K562 (cell line): ENCODE results near the gene TEP1. TPM values are rescaled to one million over a fixed set of nuclear protein-coding genes. Genes with fewer than 3 reads are reported as not detected.

Experiments used
- ATAC-seq: fragments of 200-7000 bp; cut with Tn5 transposase; 3 replicates; pipeline ENCODE4 v1.9.1; 2020; ENCODE audit warnings: moderate library complexity
- BruUV-seq: library from RNA; stranded (reverse); fragments of 400-500 nt; replicated peaks from 2 replicates; lab custom pipeline; 2021; lab: Mats Ljungman, UMichigan
- CTCF ChIA-PET: fragments of 300-600 bp; formaldehyde crosslinking; extraction: SDS; loops from one replicate; lab custom pipeline; 2021; ENCODE audit warnings: low intra/inter-chr PET ratio; lab: Yijun Ruan, JAX
- POLR2A ChIA-PET: fragments of 300-600, 350-650 bp; sonication (Branson Sonifier 250); formaldehyde crosslinking; extraction: SDS; loops from one replicate; lab custom pipeline; 2021; ENCODE audit warnings: antibody characterized with exemption, inconsistent platforms; lab: Yijun Ruan, JAX
- DNase-seq, 4 experiments: peaks; one replicate each; pipeline versions ENCODE4 v3.0.0 to v3.0.0-alpha.2; 2011 to 2018; ENCODE audit warnings: low spot score in 3 of 4, mixed read lengths in 3 of 4; ENCODE audit errors: extremely low read depth in 1 of 4
- FAIRE-seq: peaks from 2 replicates; lab custom pipeline; 2011; peaks lifted over from hg19 to GRCh38; lab: Jason Lieb, UNC
- H2AFZ ChIP-seq: 2 replicates; pipeline ENCODE4 v1.6.0; 2011; ENCODE audit warnings: low read depth, low read length, control low read depth, inconsistent platforms
- H3K27ac ChIP-seq: fragments of 200-600 bp; 3 replicates; pipeline ENCODE4 v1.8.0; 2011; ENCODE audit warnings: low read depth, mild to moderate bottlenecking, control low read depth, inconsistent platforms, low read length, moderate library complexity, mixed read lengths; ENCODE audit errors: extremely low read depth
- H3K27me3 ChIP-seq, 2 experiments: fragments of 300-600 bp in 1 of 2; 2 replicates in 1 of 2; 3 replicates in 1 of 2; pipeline versions ENCODE4 v1.6.0 to v1.8.0; 2011; ENCODE audit warnings: inconsistent platforms in 2 of 2, low read length in 2 of 2, mild to moderate bottlenecking in 1 of 2, mixed read lengths in 1 of 2, moderate library complexity in 1 of 2; ENCODE audit not compliant: control insufficient read depth in 2 of 2, insufficient read depth in 2 of 2
- H3K36me3 ChIP-seq: fragments of 300-600 bp; 3 replicates; pipeline ENCODE4 v1.8.0; 2011; ENCODE audit warnings: mild to moderate bottlenecking, low read length, inconsistent platforms; ENCODE audit not compliant: control insufficient read depth, insufficient read depth
- H3K4me1 ChIP-seq, 2 experiments: fragments of 200-600 bp in 1 of 2; replicated peaks in 1 of 2; 2 replicates in 1 of 2; 3 replicates in 1 of 2; pipeline versions ENCODE4 v1.5.1 to v1.8.0; 2011; ENCODE audit warnings: inconsistent platforms in 2 of 2, low read length in 2 of 2, mild to moderate bottlenecking in 1 of 2, mixed read lengths in 1 of 2, moderate library complexity in 1 of 2; ENCODE audit not compliant: control insufficient read depth in 2 of 2, insufficient read depth in 2 of 2
- H3K4me2 ChIP-seq: 2 replicates; pipeline ENCODE4 v1.6.1; 2011; ENCODE audit warnings: low read length, control low read depth, inconsistent platforms, mixed read lengths; ENCODE audit not compliant: insufficient read depth
- H3K4me3 ChIP-seq: fragments of 200-600 bp; sonication (generic), shearing (Covaris generic); 2 replicates; pipeline ENCODE4 v1.5.1; 2016; ENCODE audit warnings: control low read depth, inconsistent platforms
- H3K79me2 ChIP-seq: fragments of 200-600 bp; 3 replicates; pipeline ENCODE4 v1.8.0; 2011; ENCODE audit warnings: low read length, inconsistent platforms; ENCODE audit not compliant: control insufficient read depth, insufficient read depth
- H3K9ac ChIP-seq, 2 experiments: 2 replicates each; pipeline versions ENCODE4 v1.6.0 to v1.6.1; 2011; ENCODE audit warnings: low read depth in 2 of 2, low read length in 2 of 2, control low read depth in 1 of 2, inconsistent platforms in 1 of 2, mild to moderate bottlenecking in 1 of 2, mixed read lengths in 1 of 2; ENCODE audit not compliant: insufficient read depth in 1 of 2
- H3K9me1 ChIP-seq: one replicate; pipeline ENCODE4 v1.6.0; 2011; ENCODE audit warnings: inconsistent platforms, mild to moderate bottlenecking, low read length, moderate library complexity; ENCODE audit not compliant: control insufficient read depth, insufficient read depth
- H3K9me3 ChIP-seq: replicated peaks from 2 replicates; pipeline ENCODE4 v1.5.1; 2011; ENCODE audit warnings: low read depth, low read length, inconsistent platforms; ENCODE audit not compliant: control insufficient read depth, insufficient read depth
- H4K20me1 ChIP-seq: replicated peaks from 2 replicates; pipeline ENCODE4 v1.6.1; 2011; ENCODE audit warnings: low read length, inconsistent platforms, mixed read lengths; ENCODE audit not compliant: control insufficient read depth, insufficient read depth
- CHD2 ChIP-seq: IDR thresholded peaks from 2 replicates; pipeline ENCODE4 v1.6.1; 2011; ENCODE audit warnings: low read depth, low read length
- EP300 ChIP-seq: IDR thresholded peaks from 2 replicates; pipeline ENCODE4 v1.6.1; 2012; ENCODE audit warnings: low read length, improper control_type of control experiment
- KLF13 ChIP-seq: fragments of 450-650 bp; IDR thresholded peaks from 2 replicates; pipeline ENCODE4 v1.6.1; 2016; ENCODE audit warnings: missing genetic modification characterization, low read depth, mild to moderate bottlenecking, missing compliant biosample characterization, moderate library complexity, borderline replicate concordance
- L3MBTL2 ChIP-seq: fragments of 450-650 bp; IDR thresholded peaks from 2 replicates; pipeline ENCODE4 v1.6.1; 2016; ENCODE audit warnings: mild to moderate bottlenecking, moderate library complexity
- LCOR ChIP-seq: sonication (generic); formaldehyde crosslinking; IDR thresholded peaks from 2 replicates; pipeline ENCODE4 v1.8.0; 2022; ENCODE audit warnings: mild to moderate bottlenecking, missing genetic modification reagents
- MCM5 ChIP-seq: fragments of 450-650 bp; IDR thresholded peaks from 2 replicates; pipeline ENCODE4 v1.6.1; 2016; ENCODE audit warnings: low read depth
- NCOR1 ChIP-seq: fragments of 450-650 bp; IDR thresholded peaks from 2 replicates; pipeline ENCODE4 v1.6.1; 2016; ENCODE audit warnings: mild to moderate bottlenecking, moderate library complexity
- NFYB ChIP-seq: IDR thresholded peaks from 2 replicates; pipeline ENCODE4 v1.6.1; 2011; ENCODE audit warnings: mild to moderate bottlenecking, moderate library complexity; ENCODE audit not compliant: insufficient read length; ENCODE audit errors: extremely low read depth
- NONO ChIP-seq, 2 experiments: fragments of 200-400 bp in 1 of 2; fragments of 450-650 bp in 1 of 2; formaldehyde crosslinking in 1 of 2; IDR thresholded peaks; 2 replicates each; pipeline ENCODE4 v1.6.1; 2017; ENCODE audit warnings: low read depth in 2 of 2, mild to moderate bottlenecking in 2 of 2, moderate library complexity in 2 of 2, low read length in 1 of 2
- PHB2 ChIP-seq: fragments of 450-650 bp; IDR thresholded peaks from 2 replicates; pipeline ENCODE4 v1.6.1; 2017; ENCODE audit warnings: low read depth
- RAD21 ChIP-seq, 2 experiments: fragments of 250-450 bp in 1 of 2; fragments of 450-650 bp in 1 of 2; sonication (Bioruptor Pico) in 1 of 2; formaldehyde crosslinking in 1 of 2; IDR thresholded peaks in 1 of 2; conservative IDR thresholded peaks in 1 of 2; 2 replicates each; pipeline versions ENCODE4 v1.4.0 to v1.8.0; 2020 to 2022; ENCODE audit warnings: mild to moderate bottlenecking in 2 of 2, moderate library complexity in 1 of 2
- TEAD1 ChIP-seq, 2 experiments: fragments of 450-650 bp in 1 of 2; sonication (generic) in 1 of 2; formaldehyde crosslinking; IDR thresholded peaks; 2 replicates each; pipeline versions ENCODE4 v1.4.0 to v1.8.0; 2020 to 2022; ENCODE audit warnings: mild to moderate bottlenecking in 2 of 2, missing genetic modification reagents in 1 of 2
- ZFPM2 ChIP-seq: fragments of 250-450 bp; sonication (Bioruptor Pico); IDR thresholded peaks from 2 replicates; pipeline ENCODE4 v1.5.1; 2022; ENCODE audit warnings: mild to moderate bottlenecking
- ZNF146 ChIP-seq: IDR thresholded peaks from one replicate; pipeline ENCODE4 v1.6.1; 2018; ENCODE audit warnings: missing compliant biosample characterization; ENCODE audit not compliant: unreplicated experiment
- ZNF408 ChIP-seq: fragments of 250-450 bp; sonication (Bioruptor Pico); IDR thresholded peaks from 2 replicates; pipeline ENCODE4 v1.4.0; 2020; ENCODE audit warnings: low read depth, mild to moderate bottlenecking, moderate library complexity
- WGBS: fragments of 100-300 bp; shearing (Covaris generic); methylation state at CpG from one replicate; pipeline ENCODE4 v1.1.6; 2016; ENCODE audit warnings: low coverage, mixed read lengths; ENCODE audit not compliant: insufficient coverage; ENCODE audit errors: missing lambda C conversion rate; 5-methylcytosine and 5-hydroxymethylcytosine counted together
- in situ Hi-C: fragments of 300-500 bp; cut with MboI; formaldehyde crosslinking; loops from 4 replicates; pipeline ENCODE4 v1.15.0; 2018; ENCODE audit warnings: inconsistent platforms, mixed read lengths
- intact Hi-C: fragments of 100-400 bp; cut with micrococcal nuclease; formaldehyde crosslinking; loops from 2 replicates; pipeline ENCODE4 v1.14.2; 2022
- polyA plus RNA-seq, 8 experiments: library from polyadenylated mRNA; depleted of rRNA in 4 of 8; stranded (reverse) in 5 of 8; unstranded in 3 of 8; fragments of >200 nt; fragmentation: Nextera tagmentation in 2 of 8; fragmentation: Illumina TruSeq in 1 of 8; extraction: Ambion mirVana in 2 of 8; extraction: Trizol in 1 of 8; gene quantifications; 2 replicates each; pipeline versions ENCODE4 v1.2.1 to v1.2.3, GENCODE V29; 2011 to 2014; ENCODE audit warnings: inconsistent platforms in 1 of 8, missing spikeins in 1 of 8
- total RNA-seq, 7 experiments: library from RNA; depleted of rRNA in 6 of 7; stranded (reverse); fragments of >200 nt in 6 of 7; fragmentation: Illumina TruSeq in 2 of 7; extraction: Trizol in 2 of 7; gene quantifications; 2 replicates each; pipeline versions ENCODE4 v1.2.1 to v1.2.3, GENCODE V29; 2011 to 2021; ENCODE audit warnings: low replicate concordance in 1 of 7
- TF ChIP-seq, protein P1 (sequence below): sonication (generic); formaldehyde crosslinking; IDR thresholded peaks from 2 replicates; pipeline ENCODE4 v1.5.0; 2020; ENCODE audit warnings: missing genetic modification reagents
- TF ChIP-seq, protein P2 (sequence below): sonication (generic); formaldehyde crosslinking; IDR thresholded peaks from 2 replicates; pipeline ENCODE4 v1.8.0; 2022; ENCODE audit warnings: mild to moderate bottlenecking, low read depth, missing genetic modification reagents
- TF ChIP-seq, protein P3 (sequence below): sonication (generic); formaldehyde crosslinking; IDR thresholded peaks from 2 replicates; pipeline ENCODE4 v1.8.0; 2022; ENCODE audit warnings: mild to moderate bottlenecking, missing genetic modification reagents

TEP1 gene
- total and polyA plus RNA-seq, 9 of the 15 experiments (the other 6 are each of a cell fraction or from before 2014, with no cell fraction given): 1.0 to 12.2 (median 7.1) TPM

DNA sequence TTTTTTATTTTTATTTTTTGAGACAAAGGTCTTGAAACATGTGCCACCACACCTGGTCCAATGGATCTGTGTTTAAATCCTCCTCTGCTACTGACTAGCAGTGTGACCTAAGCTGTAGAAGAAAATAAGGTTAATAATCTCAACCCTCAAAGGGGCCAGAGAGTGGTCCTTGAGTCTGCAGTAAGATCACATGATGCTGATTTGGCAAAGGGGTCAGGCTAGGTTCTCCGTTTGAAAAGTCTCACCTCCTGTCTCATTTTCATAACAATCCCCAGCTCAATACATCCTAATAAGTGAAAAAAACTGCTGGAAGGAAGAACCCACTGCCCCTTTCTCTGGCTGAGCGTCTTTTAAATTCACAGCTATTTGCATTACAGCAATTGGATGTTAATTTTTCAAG is 8.0 kb upstream of the TEP1 start (continued):
- TF ChIP-seq, protein P1, sequence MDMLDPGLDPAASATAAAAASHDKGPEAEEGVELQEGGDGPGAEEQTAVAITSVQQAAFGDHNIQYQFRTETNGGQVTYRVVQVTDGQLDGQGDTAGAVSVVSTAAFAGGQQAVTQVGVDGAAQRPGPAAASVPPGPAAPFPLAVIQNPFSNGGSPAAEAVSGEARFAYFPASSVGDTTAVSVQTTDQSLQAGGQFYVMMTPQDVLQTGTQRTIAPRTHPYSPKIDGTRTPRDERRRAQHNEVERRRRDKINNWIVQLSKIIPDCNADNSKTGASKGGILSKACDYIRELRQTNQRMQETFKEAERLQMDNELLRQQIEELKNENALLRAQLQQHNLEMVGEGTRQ (CRISPR knock-in tag): no peak
- TF ChIP-seq L3MBTL2 (no peak), ZFPM2 (no peak)
- TF ChIP-seq, protein P2, sequence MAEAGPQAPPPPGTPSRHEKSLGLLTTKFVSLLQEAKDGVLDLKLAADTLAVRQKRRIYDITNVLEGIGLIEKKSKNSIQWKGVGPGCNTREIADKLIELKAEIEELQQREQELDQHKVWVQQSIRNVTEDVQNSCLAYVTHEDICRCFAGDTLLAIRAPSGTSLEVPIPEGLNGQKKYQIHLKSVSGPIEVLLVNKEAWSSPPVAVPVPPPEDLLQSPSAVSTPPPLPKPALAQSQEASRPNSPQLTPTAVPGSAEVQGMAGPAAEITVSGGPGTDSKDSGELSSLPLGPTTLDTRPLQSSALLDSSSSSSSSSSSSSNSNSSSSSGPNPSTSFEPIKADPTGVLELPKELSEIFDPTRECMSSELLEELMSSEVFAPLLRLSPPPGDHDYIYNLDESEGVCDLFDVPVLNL (CRISPR knock-in tag): no peak
- TF ChIP-seq, all 486 proteins: peak for 0

DNA sequence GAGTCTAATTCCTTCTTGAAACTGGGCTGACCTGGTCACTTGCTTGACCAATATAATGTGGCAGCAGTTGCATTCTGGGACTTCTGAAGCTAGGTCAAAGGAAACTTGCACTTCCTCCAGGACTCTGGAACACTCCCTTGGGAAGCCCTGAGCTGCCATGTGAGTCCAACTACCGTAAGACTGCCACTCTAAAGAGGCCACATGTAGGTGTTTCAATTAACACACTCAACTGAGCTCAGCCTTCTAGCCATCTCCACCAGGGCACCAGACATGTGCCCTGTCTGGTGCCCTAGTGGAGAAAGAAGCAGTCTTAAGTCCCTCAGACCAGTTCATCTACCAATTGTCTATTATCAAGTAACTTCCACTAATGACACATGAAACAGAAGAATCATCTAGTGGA is 6.1 kb upstream of the TEP1 start:
- Histone ChIP-seq H3K9me3 (no peaks in the 10 kb centered on the region), H3K4me2 (no peak overlapping the region), H3K9ac (no peak overlapping the region), H4K20me1 (no peaks in the 10 kb centered on the region), H3K4me1 (peaks cover 0 to 8% of the 10 kb centered on the region in 2 experiments; a peak in 3 of 5 replicates), H2AFZ (no peak overlapping the region), H3K27me3 (no peaks in the 10 kb centered on the region), H3K36me3 (no peaks in the 10 kb centered on the region), H3K27ac (no peak overlapping the region), H3K4me3 (no peak overlapping the region), H3K9me1 (no peaks in the 10 kb centered on the region), H3K79me2 (no peaks in the 10 kb centered on the region)
- CTCF ChIA-PET: no interaction called here
- intact Hi-C loops (no loop called here), in situ Hi-C loops (loop anchor here (10.0 kb wide), 1 partner anchor 185 kb away; no protein-coding TSS in a partner anchor)
- BruUV-seq: no TSS peak
- ATAC-seq: no peak
- POLR2A ChIA-PET: no interaction called here
- no peak for DNase-seq
- WGBS: 40% methylated on average over 1 of the region's 1 CpG
- FAIRE-seq: no peak
- no peak for TF ChIP-seq TEAD1 (CRISPR knock-in tag; IDR thresholded peaks at IDR 0.05)
- TF ChIP-seq MCM5: no peak
- no peak for TF ChIP-seq RAD21 (CRISPR knock-in tag; conservative IDR thresholded peaks at IDR 0.05 in 1 of 2, IDR thresholded peaks at IDR 0.05 in 1 of 2)
- no peak for TF ChIP-seq ZNF146 (CRISPR knock-in tag)
- TF ChIP-seq KLF13 (tag): no peak
- TF ChIP-seq EP300: no peak
- TF ChIP-seq, protein P3, sequence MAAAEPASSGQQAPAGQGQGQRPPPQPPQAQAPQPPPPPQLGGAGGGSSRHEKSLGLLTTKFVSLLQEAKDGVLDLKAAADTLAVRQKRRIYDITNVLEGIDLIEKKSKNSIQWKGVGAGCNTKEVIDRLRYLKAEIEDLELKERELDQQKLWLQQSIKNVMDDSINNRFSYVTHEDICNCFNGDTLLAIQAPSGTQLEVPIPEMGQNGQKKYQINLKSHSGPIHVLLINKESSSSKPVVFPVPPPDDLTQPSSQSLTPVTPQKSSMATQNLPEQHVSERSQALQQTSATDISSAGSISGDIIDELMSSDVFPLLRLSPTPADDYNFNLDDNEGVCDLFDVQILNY (CRISPR knock-in tag): no peak
- no peak for TF ChIP-seq NFYB
- no peak for TF ChIP-seq ZNF408 (CRISPR knock-in tag)
- no peak for TF ChIP-seq NONO (IDR thresholded peaks at IDR 0.05; ENCODE audit: low read depth in 2 of 2, low read length in 1 of 2)
- no peak for TF ChIP-seq NCOR1
- no peak for TF ChIP-seq LCOR
- TF ChIP-seq CHD2: no peak
- no peak for TF ChIP-seq PHB2
